GM12891 (cell line): ENCODE results near the gene CADM2.

Experiments used
- POLR2A ChIP-seq: IDR thresholded peaks from 2 replicates; pipeline ENCODE4 v1.6.1; 2011; ENCODE audit warnings: low read depth, low read length, control low read depth
- POLR2AphosphoS5 ChIP-seq: IDR thresholded peaks from 2 replicates; pipeline ENCODE4 v1.6.1; 2011; ENCODE audit warnings: low read depth, low read length, control low read depth
- POU2F2 ChIP-seq: IDR thresholded peaks from 2 replicates; pipeline ENCODE4 v1.6.1; 2011; ENCODE audit warnings: low read depth, mild to moderate bottlenecking, control low read depth, low read length, moderate library complexity
- SPI1 ChIP-seq: IDR thresholded peaks from 2 replicates; pipeline ENCODE4 v1.6.1; 2011; ENCODE audit warnings: low read depth, low read length, control low read depth

DNA sequence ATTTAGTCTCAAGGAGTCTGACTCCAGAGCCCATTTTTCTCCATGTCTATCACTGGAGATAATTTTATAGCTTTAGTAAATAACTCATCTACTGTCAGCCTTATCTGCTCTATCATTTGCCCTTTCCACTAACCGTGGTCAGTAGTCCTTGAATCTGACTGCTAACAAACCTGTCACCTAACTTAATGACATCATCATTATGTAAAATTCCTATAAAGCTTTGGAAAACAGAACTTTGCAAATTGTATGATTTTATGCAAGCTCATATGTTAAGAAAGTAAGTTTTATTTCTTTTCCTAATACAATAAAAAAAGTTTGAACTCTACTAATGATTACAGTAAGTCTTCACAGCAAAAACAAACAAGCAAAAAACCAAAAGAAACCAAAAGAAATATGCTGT is 293.9 kb downstream of the CADM2 start:
- TF ChIP-seq POLR2AphosphoS5: no peak
- no peak for TF ChIP-seq POLR2A
- no peak for TF ChIP-seq SPI1
- TF ChIP-seq POU2F2: no peak
